Measurements from ENCODE around the gene KRTAP13-4.

Gene KRTAP13-4

GRCh38 chr21:30425826-30426225, 4.2 kb upstream of the KRTAP13-4 start, which contains the start of gene KRTAP13-3:
Gene KRTAP13-3, minus strand, starts transcription at chr21:30425926. Its CDS starts 14 bp downstream, at chr21:30425912.
- H3K36me3 ChIP-seq (ENCODE audit: control insufficient read depth, low read length) = no peaks in the 10 kb centered on the region
- H3K79me2 ChIP-seq (ENCODE audit: control insufficient read depth, low read length) = no peaks in the 10 kb centered on the region
- H3F3A ChIP-seq (ENCODE audit: control insufficient read depth, insufficient read depth) = no peaks in the 10 kb centered on the region
- no peak for TF ChIP-seq EZH2phosphoT487 (IDR thresholded peaks at IDR 0.05; ENCODE audit: borderline replicate concordance, low read length)
- no peak for TF ChIP-seq CTCF (IDR thresholded peaks at IDR 0.05; ENCODE audit: low read depth, low read length, poor library complexity, severe bottlenecking)
- no peak within 1 kb of the TSS for H3K4me2 ChIP-seq (ENCODE audit: low read length)
- no peak within 1 kb of the TSS for H3K4me3 ChIP-seq (ENCODE audit: low read length)
- H3K27me3 ChIP-seq (ENCODE audit: control insufficient read depth, low read length) = no peaks in the 10 kb centered on the region
- H4K20me1 ChIP-seq (ENCODE audit: control insufficient read depth, insufficient read depth, low read depth, low read length) = no peaks in the 10 kb centered on the region
- no peak within 1 kb of the TSS for H3K27ac ChIP-seq (ENCODE audit: low read depth, low read length)
- no peaks in the 10 kb centered on the region for H3K4me1 ChIP-seq (ENCODE audit: control insufficient read depth, low read length)
- H3K9me2 ChIP-seq (replicated peaks; ENCODE audit: control insufficient read depth, low read length) = no peaks in the 10 kb centered on the region
- no peaks in the 10 kb centered on the region for H3K9me3 ChIP-seq (ENCODE audit: control insufficient read depth, insufficient read depth, low read length)

- H3K27ac ChIP-seq (ENCODE audit: low read depth, low read length) = no peak overlapping the region
- H3K4me1 ChIP-seq (ENCODE audit: control insufficient read depth, low read length) = no peaks in the 10 kb centered on the region
- H3K4me2 ChIP-seq (ENCODE audit: low read length) = no peak overlapping the region
- H4K20me1 ChIP-seq (ENCODE audit: control insufficient read depth, insufficient read depth, low read depth, low read length) = no peaks in the 10 kb centered on the region
- H3K79me2 ChIP-seq (ENCODE audit: control insufficient read depth, low read length) = no peaks in the 10 kb centered on the region
- TF ChIP-seq CTCF (IDR thresholded peaks at IDR 0.05; ENCODE audit: low read depth, low read length, poor library complexity, severe bottlenecking) = no peak
- TF ChIP-seq EZH2phosphoT487 (IDR thresholded peaks at IDR 0.05; ENCODE audit: borderline replicate concordance, low read length) = no peak
- no peaks in the 10 kb centered on the region for H3K9me3 ChIP-seq (ENCODE audit: control insufficient read depth, insufficient read depth, low read length)
- H3F3A ChIP-seq (ENCODE audit: control insufficient read depth, insufficient read depth) = no peaks in the 10 kb centered on the region
- no peaks in the 10 kb centered on the region for H3K27me3 ChIP-seq (ENCODE audit: control insufficient read depth, low read length)
- H3K9me2 ChIP-seq (replicated peaks; ENCODE audit: control insufficient read depth, low read length) = no peaks in the 10 kb centered on the region
- H3K36me3 ChIP-seq (ENCODE audit: control insufficient read depth, low read length) = no peaks in the 10 kb centered on the region
- H3K4me3 ChIP-seq (ENCODE audit: low read length) = no peak overlapping the region
Measured at GRCh38 chr21:30426731-30427130, 3.3 kb upstream of the KRTAP13-4 start.

GRCh38 chr21:30434033-30434631, 4.1 kb downstream of the KRTAP13-4 start:
- TF ChIP-seq CTCF (IDR thresholded peaks at IDR 0.05; ENCODE audit: low read depth, low read length, poor library complexity, severe bottlenecking) (peak; percentile 73), EZH2phosphoT487 (IDR thresholded peaks at IDR 0.05; ENCODE audit: borderline replicate concordance, low read length) (no peak)
- Histone ChIP-seq H3K9me3 (ENCODE audit: control insufficient read depth, insufficient read depth, low read length) (no peaks in the 10 kb centered on the region), H4K20me1 (ENCODE audit: control insufficient read depth, insufficient read depth, low read depth, low read length) (no peaks in the 10 kb centered on the region), H3K9me2 (replicated peaks; ENCODE audit: control insufficient read depth, low read length) (no peaks in the 10 kb centered on the region), H3K36me3 (ENCODE audit: control insufficient read depth, low read length) (no peaks in the 10 kb centered on the region), H3K4me2 (ENCODE audit: low read length) (no peak overlapping the region), H3F3A (ENCODE audit: control insufficient read depth, insufficient read depth) (no peaks in the 10 kb centered on the region), H3K79me2 (ENCODE audit: control insufficient read depth, low read length) (no peaks in the 10 kb centered on the region), H3K27ac (ENCODE audit: low read depth, low read length) (no peak overlapping the region), H3K27me3 (ENCODE audit: control insufficient read depth, low read length) (no peaks in the 10 kb centered on the region), H3K4me1 (ENCODE audit: control insufficient read depth, low read length) (no peaks in the 10 kb centered on the region), H3K4me3 (ENCODE audit: low read length) (no peak overlapping the region)
